ENCODE data around the gene PSTPIP1. TPM values are rescaled to one million over a fixed set of nuclear protein-coding genes. Genes with fewer than 3 reads are reported as not detected.

The PSTPIP1 gene
- total RNA-seq, 1 donor from 2014 or later = 42.7 TPM

DNA sequence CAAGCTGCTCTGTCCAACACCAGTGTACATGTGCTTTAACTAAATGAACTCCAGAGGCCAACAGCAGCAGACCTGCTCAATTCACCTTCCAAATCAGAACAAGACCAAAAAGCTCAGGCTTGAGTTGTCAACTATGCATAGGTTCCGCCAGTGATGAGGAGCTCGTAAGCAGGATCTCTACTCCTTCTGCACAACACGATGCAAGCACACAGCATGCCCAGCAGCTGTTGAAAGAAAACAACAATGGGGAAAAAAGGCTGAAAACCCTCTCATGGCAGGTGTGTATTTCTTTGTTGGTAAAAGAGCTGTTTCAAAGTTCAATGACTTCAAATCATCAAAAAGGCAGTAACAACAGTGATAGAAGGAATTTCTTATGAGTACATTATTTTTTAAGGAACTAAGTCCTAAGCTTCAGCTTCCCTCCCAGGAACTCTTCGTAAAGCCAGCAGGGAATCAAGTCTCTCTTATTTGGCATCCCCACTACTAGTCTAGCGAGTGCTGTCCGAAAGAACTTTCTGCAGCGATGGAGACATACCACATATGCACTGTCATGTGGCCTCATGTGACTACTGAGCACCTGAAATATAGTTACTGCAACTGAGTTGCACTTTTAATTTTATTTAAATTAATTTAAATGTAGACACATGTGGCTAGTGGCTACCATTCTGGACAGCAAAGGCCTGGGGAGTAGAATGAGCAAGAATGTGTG is 51.9 kb downstream of the PSTPIP1 start:
- Mint-ChIP-seq H3K27me3 (no peaks in the 10 kb centered on the region), H3K9me3 (no peaks in the 10 kb centered on the region), H3K27ac (peak overlapping the region; percentile 12), H3K4me1 (peaks cover 23% of the 10 kb centered on the region), H3K36me3 (ENCODE audit: low read depth) (peaks cover 88% of the 10 kb centered on the region), H3K4me3 (no peak overlapping the region)
- POLR2A ChIA-PET = interaction anchor here (1.6 kb wide), 1 partner anchor 11 kb away, joined by 3 read pairs; no protein-coding TSS in a partner anchor
- intact Hi-C loops (cut with micrococcal nuclease) = no loop called here
- DNase-seq (no peak), ATAC-seq (ENCODE audit: low read depth) (no peak)
- TF ChIP-seq, protein P1, sequence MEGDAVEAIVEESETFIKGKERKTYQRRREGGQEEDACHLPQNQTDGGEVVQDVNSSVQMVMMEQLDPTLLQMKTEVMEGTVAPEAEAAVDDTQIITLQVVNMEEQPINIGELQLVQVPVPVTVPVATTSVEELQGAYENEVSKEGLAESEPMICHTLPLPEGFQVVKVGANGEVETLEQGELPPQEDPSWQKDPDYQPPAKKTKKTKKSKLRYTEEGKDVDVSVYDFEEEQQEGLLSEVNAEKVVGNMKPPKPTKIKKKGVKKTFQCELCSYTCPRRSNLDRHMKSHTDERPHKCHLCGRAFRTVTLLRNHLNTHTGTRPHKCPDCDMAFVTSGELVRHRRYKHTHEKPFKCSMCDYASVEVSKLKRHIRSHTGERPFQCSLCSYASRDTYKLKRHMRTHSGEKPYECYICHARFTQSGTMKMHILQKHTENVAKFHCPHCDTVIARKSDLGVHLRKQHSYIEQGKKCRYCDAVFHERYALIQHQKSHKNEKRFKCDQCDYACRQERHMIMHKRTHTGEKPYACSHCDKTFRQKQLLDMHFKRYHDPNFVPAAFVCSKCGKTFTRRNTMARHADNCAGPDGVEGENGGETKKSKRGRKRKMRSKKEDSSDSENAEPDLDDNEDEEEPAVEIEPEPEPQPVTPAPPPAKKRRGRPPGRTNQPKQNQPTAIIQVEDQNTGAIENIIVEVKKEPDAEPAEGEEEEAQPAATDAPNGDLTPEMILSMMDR (IDR thresholded peaks at IDR 0.05) = no peak
- CTCF ChIA-PET = interaction anchor here (0.6 to 1.4 kb wide), 2 partner anchors 12 to 497 kb away, joined by 3 to 6 read pairs; no protein-coding TSS in a partner anchor

DNA sequence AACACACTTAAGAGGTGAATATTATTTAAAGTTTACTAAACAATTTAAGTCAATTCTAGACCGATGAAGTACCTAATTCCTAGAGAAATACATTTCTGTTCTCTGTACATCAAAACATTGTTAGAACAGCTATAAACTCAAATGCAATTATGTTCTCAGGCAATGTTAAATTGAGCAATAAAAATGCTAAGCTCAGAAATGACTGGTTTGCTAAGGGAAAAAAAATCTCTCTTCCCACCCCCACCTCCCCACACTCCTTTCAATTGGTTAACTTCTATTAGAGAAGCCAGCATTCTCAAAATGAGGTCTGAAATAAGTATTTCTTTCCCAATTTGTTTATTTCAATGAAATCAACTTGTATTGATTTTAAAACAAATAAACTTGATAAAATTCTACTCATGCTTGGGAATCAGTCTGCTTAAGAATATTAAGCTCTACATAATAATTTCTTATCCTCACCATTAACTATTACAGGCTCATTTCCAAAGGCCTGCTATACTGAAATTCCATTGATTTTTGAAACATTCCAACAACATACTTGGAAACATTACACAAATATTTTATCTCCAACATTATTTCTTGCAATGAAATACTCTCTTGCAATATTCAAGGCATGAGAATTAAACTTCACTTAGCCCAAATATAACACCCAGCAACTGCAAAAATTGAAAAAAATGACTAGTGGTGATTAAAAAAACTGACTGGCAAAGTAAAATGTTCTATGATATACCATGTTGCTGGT is 53.4 kb downstream of the PSTPIP1 start:
- Mint-ChIP-seq H3K36me3 (ENCODE audit: low read depth) (peaks cover 85% of the 10 kb centered on the region), H3K4me1 (peaks cover 22% of the 10 kb centered on the region), H3K4me3 (no peak overlapping the region), H3K27me3 (no peaks in the 10 kb centered on the region), H3K27ac (no peak overlapping the region), H3K9me3 (no peaks in the 10 kb centered on the region)
- ChIA-PET POLR2A (no interaction called here), CTCF (interaction anchor here (1.3 kb wide), 1 partner anchor 15 kb away, joined by 3 read pairs; no protein-coding TSS in a partner anchor)
- TF ChIP-seq, protein P1 (IDR thresholded peaks at IDR 0.05) = no peak
- no peak for DNase-seq
- intact Hi-C loops (cut with micrococcal nuclease) = no loop called here
- no peak for ATAC-seq (ENCODE audit: low read depth)

DNA sequence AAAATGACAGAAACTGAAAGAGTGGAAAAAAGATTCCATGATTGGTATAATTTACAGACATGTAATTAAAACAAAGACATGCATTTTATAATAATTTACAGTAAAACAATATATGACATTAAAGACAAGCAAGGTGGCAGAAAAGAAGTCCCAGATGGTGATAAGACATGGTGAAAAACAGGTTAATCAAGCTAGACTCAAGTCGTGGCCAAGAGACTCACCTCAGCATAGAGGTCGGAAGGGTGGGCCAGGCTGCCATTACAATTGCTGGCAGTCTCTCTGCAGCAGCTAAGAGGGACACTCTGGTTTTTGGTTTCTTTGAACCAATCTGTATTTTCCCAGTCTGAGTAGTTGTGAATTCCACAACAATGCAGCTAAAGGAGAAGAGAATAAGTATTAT is 57.6 kb downstream of the PSTPIP1 start:
- intact Hi-C loops (cut with micrococcal nuclease) = no loop called here
- peaks cover 35% of the 10 kb centered on the region for H3K4me1 Mint-ChIP-seq
- ATAC-seq (ENCODE audit: low read depth) (no peak), DNase-seq (no peak)
- CTCF ChIA-PET = no interaction called here
- no peak overlapping the region for H3K27ac Mint-ChIP-seq
- POLR2A ChIA-PET = interaction anchor here (0.5 kb wide), 1 partner anchor 79 kb away, joined by 3 read pairs; no protein-coding TSS in a partner anchor
- H3K27me3 Mint-ChIP-seq = no peaks in the 10 kb centered on the region
- TF ChIP-seq, protein P1 (IDR thresholded peaks at IDR 0.05) = no peak
- H3K36me3 Mint-ChIP-seq (ENCODE audit: low read depth) = peaks cover 72% of the 10 kb centered on the region
- no peak overlapping the region for H3K4me3 Mint-ChIP-seq
- no peaks in the 10 kb centered on the region for H3K9me3 Mint-ChIP-seq

DNA sequence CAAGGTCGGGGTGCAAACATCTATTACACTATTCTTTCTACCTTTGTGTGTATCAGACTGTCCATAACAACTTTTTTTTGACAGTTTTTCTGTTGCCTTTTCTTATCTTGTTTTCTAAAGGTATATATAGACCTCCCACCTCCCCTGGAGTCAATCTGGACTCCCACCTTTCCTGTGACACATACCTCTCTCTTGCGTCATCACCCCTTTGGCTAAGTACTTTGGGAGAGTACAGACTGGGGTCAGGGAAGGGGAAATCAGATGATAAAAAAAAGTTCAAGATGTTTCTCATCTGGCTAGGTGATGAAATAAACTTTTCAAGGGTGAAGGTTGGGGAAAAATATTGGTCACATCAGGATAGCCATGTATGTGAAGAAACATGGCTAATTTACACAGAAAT is 58.8 kb downstream of the PSTPIP1 start:
- TF ChIP-seq, protein P1 (IDR thresholded peaks at IDR 0.05) = no peak
- ChIA-PET POLR2A (no interaction called here), CTCF (no interaction called here)
- Mint-ChIP-seq H3K36me3 (ENCODE audit: low read depth) (peaks cover 69% of the 10 kb centered on the region), H3K4me1 (peaks cover 46% of the 10 kb centered on the region), H3K4me3 (no peak overlapping the region), H3K27ac (peak overlapping the region; percentile 25), H3K9me3 (no peaks in the 10 kb centered on the region), H3K27me3 (no peaks in the 10 kb centered on the region)
- ATAC-seq (ENCODE audit: low read depth) = no peak
- intact Hi-C loops (cut with micrococcal nuclease) = no loop called here
- DNase-seq = no peak

DNA sequence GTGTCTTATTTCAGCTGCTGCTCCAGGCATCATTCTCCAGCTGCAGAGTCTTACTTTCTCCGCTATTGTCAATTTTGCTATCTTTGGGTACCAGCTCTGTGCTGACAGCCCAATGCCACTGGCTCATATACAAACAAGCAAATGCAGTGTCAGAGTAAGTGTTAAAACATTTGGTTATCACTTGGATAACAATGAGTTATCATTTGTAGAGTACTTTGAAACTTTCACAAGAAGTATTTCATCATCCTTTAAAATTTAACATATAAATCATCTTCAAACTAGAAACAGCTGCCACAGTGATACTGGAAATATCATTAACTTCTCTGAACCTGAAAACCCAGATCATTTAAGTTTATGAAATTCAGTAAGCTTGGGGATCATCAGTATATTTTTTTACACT is 62.1 kb downstream of the PSTPIP1 start:
- Mint-ChIP-seq H3K27ac (peak overlapping the region; percentile 35), H3K27me3 (no peaks in the 10 kb centered on the region), H3K4me3 (no peak overlapping the region), H3K4me1 (peaks cover 74% of the 10 kb centered on the region), H3K36me3 (ENCODE audit: low read depth) (peaks cover 49% of the 10 kb centered on the region), H3K9me3 (no peaks in the 10 kb centered on the region)
- no peak for DNase-seq
- CTCF ChIA-PET = no interaction called here
- TF ChIP-seq, protein P1 (IDR thresholded peaks at IDR 0.05) = no peak
- intact Hi-C loops (cut with micrococcal nuclease) = no loop called here
- ATAC-seq (ENCODE audit: low read depth) = no peak
- POLR2A ChIA-PET = interaction anchor here (1.2 kb wide), 1 partner anchor 14 kb away, joined by 3 read pairs; no protein-coding TSS in a partner anchor
